Mesothelial cell of epicardium (in vitro differentiated cells): Measurements from ENCODE around the gene KDM7A. TPM values are rescaled to one million over a fixed set of nuclear protein-coding genes. Genes with fewer than 3 reads are reported as not detected.

Experiments used
- DNase-seq, 2 experiments: peaks; one replicate each; pipeline ENCODE4 v3.0.0; 2021; ENCODE audit warnings: low spot score in 2 of 2; ENCODE audit not compliant: unreplicated experiment in 2 of 2
- H3K27ac Mint-ChIP-seq: 2 replicates; pipeline ENCODE4 v1.8.0; 2021; ENCODE audit warnings: mixed read lengths
- H3K27me3 Mint-ChIP-seq: 2 replicates; pipeline ENCODE4 v1.8.0; 2021; ENCODE audit warnings: low read depth, mixed read lengths
- H3K36me3 Mint-ChIP-seq: 2 replicates; pipeline ENCODE4 v1.8.0; 2021; ENCODE audit warnings: mixed read lengths
- H3K4me1 Mint-ChIP-seq: 2 replicates; pipeline ENCODE4 v1.8.0; 2021; ENCODE audit warnings: mixed read lengths
- H3K4me3 Mint-ChIP-seq: 2 replicates; pipeline ENCODE4 v1.8.0; 2021; ENCODE audit warnings: mild to moderate bottlenecking, moderate library complexity, mixed read lengths
- H3K9me3 Mint-ChIP-seq: 2 replicates; pipeline ENCODE4 v1.8.0; 2021; ENCODE audit warnings: mixed read lengths
- CTCF ChIP-seq: fragments of 200-600 bp; sonication (generic); IDR thresholded peaks from one replicate; pipeline ENCODE4 v1.5.0; 2021; ENCODE audit warnings: antibody characterized with exemption; ENCODE audit not compliant: unreplicated experiment
- total RNA-seq: library from RNA; stranded (reverse); gene quantifications from 3 replicates; pipeline ENCODE4 v1.2.1, GENCODE V29; 2021

Gene KDM7A
- total RNA-seq, 1 donor from 2014 or later = 8.4 TPM

DNA sequence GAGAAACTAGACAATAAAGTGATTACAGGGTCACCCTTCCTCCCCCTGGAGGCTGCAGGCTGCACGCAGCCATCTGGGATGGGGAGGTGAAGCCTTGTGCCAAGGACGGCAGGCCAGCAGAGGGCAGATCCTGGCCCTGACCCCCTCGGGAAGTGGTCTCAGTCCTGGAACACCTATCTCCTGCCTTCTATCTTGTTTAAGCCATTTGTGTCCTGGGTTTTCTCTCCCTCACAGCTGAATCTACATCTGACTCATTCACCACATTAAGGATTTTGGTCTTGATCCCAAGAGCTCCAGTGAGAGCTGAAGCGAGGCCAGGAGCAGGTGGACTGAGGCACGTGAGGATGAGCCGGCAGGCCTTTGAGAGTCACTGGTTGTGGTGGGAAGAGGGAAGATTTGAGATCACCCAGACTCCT, 97.7 kb downstream of the KDM7A start:
- no peaks in the 10 kb centered on the region for H3K36me3 Mint-ChIP-seq
- no peaks in the 10 kb centered on the region for H3K9me3 Mint-ChIP-seq
- peaks cover 4% of the 10 kb centered on the region for H3K4me1 Mint-ChIP-seq
- no peak for DNase-seq
- TF ChIP-seq CTCF = no peak
- peaks cover 3% of the 10 kb centered on the region for H3K27me3 Mint-ChIP-seq
- H3K27ac Mint-ChIP-seq = no peak overlapping the region
- H3K4me3 Mint-ChIP-seq = no peak overlapping the region

GRCh38 chr7:140078392-140078791, 98.4 kb downstream of the KDM7A start:
- TF ChIP-seq CTCF = no peak

GRCh38 chr7:140074780-140075179, 102.0 kb downstream of the KDM7A start:
- DNase-seq = no peak
- H3K4me1 Mint-ChIP-seq = no peaks in the 10 kb centered on the region
- H3K27me3 Mint-ChIP-seq = peaks cover 1% of the 10 kb centered on the region
- TF ChIP-seq CTCF = no peak
- no peaks in the 10 kb centered on the region for H3K36me3 Mint-ChIP-seq
- H3K4me3 Mint-ChIP-seq = no peak overlapping the region
- no peak overlapping the region for H3K27ac Mint-ChIP-seq
- peaks cover 5% of the 10 kb centered on the region for H3K9me3 Mint-ChIP-seq

More at GRCh38 chr7:140078392-140078791, 98.4 kb downstream of the KDM7A start:
- no peaks in the 10 kb centered on the region for H3K9me3 Mint-ChIP-seq
- no peak overlapping the region for H3K27ac Mint-ChIP-seq
- H3K36me3 Mint-ChIP-seq = no peaks in the 10 kb centered on the region
- DNase-seq = no peak
- peaks cover 3% of the 10 kb centered on the region for H3K27me3 Mint-ChIP-seq
- peaks cover 4% of the 10 kb centered on the region for H3K4me1 Mint-ChIP-seq
- no peak overlapping the region for H3K4me3 Mint-ChIP-seq

DNA sequence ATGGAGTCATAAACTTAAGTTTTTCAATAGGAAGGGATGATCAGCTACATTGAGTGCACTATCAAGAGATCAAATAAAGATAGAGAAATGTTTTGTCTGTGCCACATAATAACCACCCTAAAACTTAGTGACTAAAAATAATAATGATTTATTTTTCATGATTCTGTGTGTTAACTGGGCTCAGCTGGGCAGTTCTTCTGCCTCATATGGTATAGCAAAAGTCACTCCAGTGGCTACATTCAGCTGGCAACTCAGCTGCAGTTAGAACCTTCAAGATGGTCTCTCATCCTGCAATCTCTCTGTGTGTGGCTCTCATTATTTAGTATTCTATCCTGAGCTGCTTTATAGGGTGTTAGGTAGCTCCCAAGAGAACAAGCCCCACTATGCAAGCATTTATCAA, 106.2 kb downstream of the KDM7A start:
- Mint-ChIP-seq H3K27me3 (peaks cover 1% of the 10 kb centered on the region), H3K4me3 (no peak overlapping the region), H3K27ac (no peak overlapping the region), H3K9me3 (peaks cover 42% of the 10 kb centered on the region), H3K36me3 (peaks cover 5% of the 10 kb centered on the region), H3K4me1 (no peaks in the 10 kb centered on the region)
- no peak for TF ChIP-seq CTCF
- no peak for DNase-seq

GRCh38 chr7:140069298-140069949, 107.4 kb downstream of the KDM7A start:
- H3K27me3 Mint-ChIP-seq = peaks cover 1% of the 10 kb centered on the region
- H3K4me3 Mint-ChIP-seq = no peak overlapping the region
- no peak overlapping the region for H3K27ac Mint-ChIP-seq
- peaks cover 5% of the 10 kb centered on the region for H3K36me3 Mint-ChIP-seq
- H3K4me1 Mint-ChIP-seq = no peaks in the 10 kb centered on the region
- H3K9me3 Mint-ChIP-seq = peaks cover 43% of the 10 kb centered on the region
- DNase-seq = no peak
- TF ChIP-seq CTCF = no peak
